ENCODE data around the gene LMTK2.

- TF ChIP-seq CTCF (conservative IDR thresholded peaks at IDR 0.05; ENCODE audit: low read depth in 2 of 2) (no peak), EZH2 (IDR thresholded peaks at IDR 0.05; ENCODE audit: low read depth, unreplicated experiment) (no peak), REST (IDR thresholded peaks at IDR 0.05; ENCODE audit: unreplicated experiment) (no peak), JUNB (IDR thresholded peaks at IDR 0.05; ENCODE audit: unreplicated experiment) (no peak), ZNF331 (CRISPR knock-in tag; IDR thresholded peaks at IDR 0.05; ENCODE audit: low read depth) (no peak), POLR2AphosphoS5 (IDR thresholded peaks at IDR 0.05; ENCODE audit: low read depth) (no peak)
These were observed 121.3 kb downstream of the LMTK2 start for GRCh38 chr7:98227939-98228338.
